ENCODE data around the gene VPS45.

- no peak for TF ChIP-seq EZH2 (IDR thresholded peaks at IDR 0.05)
- no peak for TF ChIP-seq FOXP2 (optimal IDR thresholded peaks at IDR 0.05; ENCODE audit: control extremely low read depth, extremely low read length, insufficient read depth)
- no peak for TF ChIP-seq POLR2AphosphoS5 (IDR thresholded peaks at IDR 0.05; ENCODE audit: borderline replicate concordance, low read depth, low read length)
Measured at GRCh38 chr1:150068109-150068435, 496 bp downstream of the VPS45 start.

All from SK-N-MC (cell line).